HEK293 (cell line): ENCODE data around the gene CDH23.

ENCODE experiments used
- CTCF ChIA-PET: fragments of 350-600 bp; formaldehyde crosslinking; extraction: SDS; loops from one replicate; lab custom pipeline; 2021; ENCODE audit warnings: antibody characterized with exemption; lab: Yijun Ruan, JAX
- POLR2A ChIA-PET: fragments of 300-600 bp; formaldehyde crosslinking; extraction: SDS; loops from one replicate; lab custom pipeline; 2020; ENCODE audit warnings: antibody characterized with exemption, inconsistent platforms; lab: Yijun Ruan, JAX
- H3K27ac ChIP-seq: fragments of 200-500 bp; sonication (Bioruptor generic); 2 replicates; pipeline ENCODE4 v1.5.1; 2014; ENCODE audit warnings: low read depth, low read length, control low read depth, inconsistent platforms; ENCODE audit errors: extremely low read depth
- H3K36me3 ChIP-seq, 2 experiments: fragments of 200-500 bp in 1 of 2; sonication (Bioruptor generic) in 1 of 2; 1 replicate in 1 of 2; 2 replicates in 1 of 2; pipeline ENCODE4 v1.5.1; 2014 to 2017; ENCODE audit warnings: inconsistent platforms in 2 of 2, low read length in 2 of 2; ENCODE audit not compliant: control insufficient read depth in 2 of 2, insufficient read depth in 1 of 2
- H3K4me1 ChIP-seq: fragments of 200-500 bp; sonication (Bioruptor generic); 2 replicates; pipeline ENCODE4 v1.5.1; 2014; ENCODE audit warnings: mild to moderate bottlenecking, low read length, inconsistent platforms; ENCODE audit not compliant: control insufficient read depth, insufficient read depth
- H3K4me3 ChIP-seq: 2 replicates; pipeline ENCODE4 v1.5.1; 2011; ENCODE audit warnings: low read depth, mild to moderate bottlenecking, control low read depth, low read length, moderate library complexity
- H3K9me3 ChIP-seq: fragments of 200-500 bp; sonication (Bioruptor generic); 2 replicates; pipeline ENCODE4 v1.5.1; 2014; ENCODE audit warnings: low read depth, low read length, inconsistent platforms; ENCODE audit not compliant: control insufficient read depth, insufficient read depth
- EGR2 ChIP-seq: fragments of 450-650 bp; formaldehyde crosslinking; IDR thresholded peaks from 2 replicates; pipeline ENCODE4 v1.5.1; 2016; ENCODE audit warnings: low read depth, missing biosample characterization, missing genetic modification characterization
- MZF1 ChIP-seq: fragments of 450-650 bp; formaldehyde crosslinking; IDR thresholded peaks from 2 replicates; pipeline ENCODE4 v1.5.1; 2017; ENCODE audit warnings: missing biosample characterization, missing genetic modification characterization, borderline replicate concordance
- RBAK ChIP-seq: fragments of 450-650 bp; formaldehyde crosslinking; IDR thresholded peaks from 2 replicates; pipeline ENCODE4 v1.5.1; 2016; ENCODE audit warnings: missing biosample characterization, missing genetic modification characterization
- ZBTB1 ChIP-seq: fragments of 450-650 bp; formaldehyde crosslinking; IDR thresholded peaks from 2 replicates; pipeline ENCODE4 v1.5.1; 2016; ENCODE audit warnings: missing biosample characterization, missing genetic modification characterization
- ZFHX2 ChIP-seq: fragments of 450-650 bp; formaldehyde crosslinking; conservative IDR thresholded peaks from 2 replicates; pipeline ENCODE4 v1.5.1; 2016; ENCODE audit warnings: missing biosample characterization, missing genetic modification characterization
- ZIC2 ChIP-seq: fragments of 450-650 bp; formaldehyde crosslinking; IDR thresholded peaks from 2 replicates; pipeline ENCODE4 v1.5.1; 2016; ENCODE audit warnings: missing biosample characterization, missing genetic modification characterization
- ZNF221 ChIP-seq: fragments of 450-650 bp; formaldehyde crosslinking; IDR thresholded peaks from 2 replicates; pipeline ENCODE4 v1.5.1; 2017; ENCODE audit warnings: missing biosample characterization, missing genetic modification characterization, borderline replicate concordance
- ZNF37A ChIP-seq: fragments of 450-650 bp; IDR thresholded peaks from 2 replicates; pipeline ENCODE4 v1.5.1; 2018; ENCODE audit warnings: missing biosample characterization, missing genetic modification characterization
- ZNF391 ChIP-seq: fragments of 450-650 bp; formaldehyde crosslinking; IDR thresholded peaks from 2 replicates; pipeline ENCODE4 v1.5.1; 2016; ENCODE audit warnings: low read depth, missing biosample characterization, missing genetic modification characterization, borderline replicate concordance
- ZNF433 ChIP-seq: fragments of 450-650 bp; formaldehyde crosslinking; IDR thresholded peaks from 2 replicates; pipeline ENCODE4 v1.5.1; 2016; ENCODE audit warnings: missing biosample characterization, missing genetic modification characterization, low read depth
- ZNF558 ChIP-seq: fragments of 450-650 bp; formaldehyde crosslinking; IDR thresholded peaks from 2 replicates; pipeline ENCODE4 v1.5.1; 2016; ENCODE audit warnings: missing biosample characterization, missing genetic modification characterization
- TF ChIP-seq, protein P1 (sequence below): fragments of 450-650 bp; formaldehyde crosslinking; IDR thresholded peaks from 2 replicates; pipeline ENCODE4 v1.5.0; 2017; ENCODE audit warnings: missing biosample characterization, missing genetic modification characterization, borderline replicate concordance

CDH23 gene

DNA sequence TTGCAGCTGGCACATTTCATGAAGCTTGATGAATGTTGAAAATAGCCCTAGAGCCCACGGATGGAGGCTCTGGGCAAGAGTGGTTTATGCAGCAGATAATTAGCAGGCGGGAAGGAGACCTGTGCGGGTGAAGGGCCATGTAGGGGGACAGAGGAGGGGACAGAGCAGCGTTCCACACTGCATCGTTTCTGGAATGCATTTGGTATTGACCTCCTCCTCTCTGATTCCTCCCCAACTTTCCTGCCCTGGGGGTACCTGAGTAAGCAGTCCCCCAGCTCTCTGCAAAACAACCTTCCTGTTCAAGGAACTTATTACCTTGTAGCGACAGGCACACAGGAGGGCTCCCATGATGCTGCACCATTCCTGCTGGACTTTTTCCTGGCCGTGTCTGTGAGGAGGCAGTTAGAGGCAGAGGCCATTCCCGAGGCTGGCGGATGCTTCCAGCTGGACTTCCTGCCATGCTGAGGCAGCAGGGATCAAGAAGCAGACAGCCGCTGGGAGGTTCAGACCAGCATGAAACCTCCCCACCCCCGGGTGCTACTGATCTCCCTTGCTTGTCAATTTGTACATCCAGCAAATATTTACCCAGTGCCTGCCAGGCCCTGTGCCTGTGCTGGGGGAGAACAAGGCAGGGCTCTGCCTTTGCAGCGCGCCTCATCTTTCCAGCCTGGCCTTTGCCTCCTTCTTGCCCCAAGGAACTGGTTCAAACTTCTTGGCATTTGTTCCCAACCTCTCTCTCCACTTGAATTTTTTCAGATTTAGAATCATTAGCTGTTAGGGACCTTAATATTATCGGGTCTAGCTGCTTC lies 48.9 kb upstream of the CDH23 start:
- POLR2A ChIA-PET: no interaction called here
- no peaks in the 10 kb centered on the region for H3K36me3 ChIP-seq
- no peaks in the 10 kb centered on the region for H3K4me1 ChIP-seq
- TF ChIP-seq ZNF391 (tag by site-specific recombination) (no peak), ZIC2 (tag by site-specific recombination) (peak; percentile 55)
- no peaks in the 10 kb centered on the region for H3K9me3 ChIP-seq
- H3K27ac ChIP-seq: no peak overlapping the region
- no peak overlapping the region for H3K4me3 ChIP-seq
- CTCF ChIA-PET: interaction anchor here (0.6 to 1.5 kb wide), 3 partner anchors 28 to 262 kb away, joined by 4 read pairs; no protein-coding TSS in a partner anchor

DNA sequence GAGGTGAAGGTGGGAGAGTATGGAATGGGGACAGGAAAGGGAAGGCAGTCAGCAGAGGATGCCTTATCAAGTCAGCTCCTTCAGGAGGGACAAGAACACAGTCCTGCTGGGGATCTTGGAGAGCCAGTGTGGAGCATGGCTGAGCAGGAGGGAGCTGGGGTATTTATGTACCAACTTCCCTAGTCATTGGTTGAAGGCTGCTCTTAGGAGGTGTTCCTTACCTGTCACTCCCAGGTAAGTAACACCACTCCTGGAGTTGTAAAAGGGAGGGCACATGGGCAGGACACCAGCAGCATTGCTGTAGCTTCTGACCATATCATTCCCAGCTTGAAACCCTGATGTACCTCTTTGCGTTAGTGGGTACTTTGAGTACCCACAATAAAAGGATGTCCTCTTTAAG lies 47.9 kb upstream of the CDH23 start:
- H3K4me3 ChIP-seq: no peak overlapping the region
- H3K9me3 ChIP-seq: no peaks in the 10 kb centered on the region
- CTCF ChIA-PET: interaction anchor here (1.2 to 1.5 kb wide), 2 partner anchors 27 to 347 kb away, joined by 4 read pairs; no protein-coding TSS in a partner anchor
- H3K36me3 ChIP-seq: no peaks in the 10 kb centered on the region
- H3K4me1 ChIP-seq: no peaks in the 10 kb centered on the region
- peak; percentile 92 for TF ChIP-seq ZNF37A (tag by site-specific recombination)
- TF ChIP-seq, protein P1, sequence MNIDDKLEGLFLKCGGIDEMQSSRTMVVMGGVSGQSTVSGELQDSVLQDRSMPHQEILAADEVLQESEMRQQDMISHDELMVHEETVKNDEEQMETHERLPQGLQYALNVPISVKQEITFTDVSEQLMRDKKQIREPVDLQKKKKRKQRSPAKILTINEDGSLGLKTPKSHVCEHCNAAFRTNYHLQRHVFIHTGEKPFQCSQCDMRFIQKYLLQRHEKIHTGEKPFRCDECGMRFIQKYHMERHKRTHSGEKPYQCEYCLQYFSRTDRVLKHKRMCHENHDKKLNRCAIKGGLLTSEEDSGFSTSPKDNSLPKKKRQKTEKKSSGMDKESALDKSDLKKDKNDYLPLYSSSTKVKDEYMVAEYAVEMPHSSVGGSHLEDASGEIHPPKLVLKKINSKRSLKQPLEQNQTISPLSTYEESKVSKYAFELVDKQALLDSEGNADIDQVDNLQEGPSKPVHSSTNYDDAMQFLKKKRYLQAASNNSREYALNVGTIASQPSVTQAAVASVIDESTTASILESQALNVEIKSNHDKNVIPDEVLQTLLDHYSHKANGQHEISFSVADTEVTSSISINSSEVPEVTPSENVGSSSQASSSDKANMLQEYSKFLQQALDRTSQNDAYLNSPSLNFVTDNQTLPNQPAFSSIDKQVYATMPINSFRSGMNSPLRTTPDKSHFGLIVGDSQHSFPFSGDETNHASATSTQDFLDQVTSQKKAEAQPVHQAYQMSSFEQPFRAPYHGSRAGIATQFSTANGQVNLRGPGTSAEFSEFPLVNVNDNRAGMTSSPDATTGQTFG (tag by site-specific recombination): no peak
- TF ChIP-seq, all 188 proteins: peak for 1
- no peak overlapping the region for H3K27ac ChIP-seq
- POLR2A ChIA-PET: no interaction called here

DNA sequence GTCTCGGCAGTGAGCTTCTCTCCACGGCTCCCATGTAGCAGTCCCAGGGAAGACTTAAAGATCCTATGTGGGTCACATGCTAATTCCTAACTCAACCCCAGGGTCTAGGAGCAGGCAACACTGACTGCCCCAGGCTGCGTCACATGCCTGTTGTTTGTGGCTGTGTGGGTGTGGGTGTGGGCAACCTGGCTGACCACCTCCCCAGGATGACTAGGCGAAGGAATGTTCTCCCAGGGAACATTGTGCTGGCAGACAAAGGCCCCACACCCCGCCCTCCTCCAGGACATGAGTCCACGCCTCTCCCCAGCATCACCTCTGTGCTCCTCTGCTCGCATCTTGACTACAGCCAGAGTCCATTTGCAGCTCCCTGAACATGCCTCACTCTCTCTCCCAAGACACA lies 47.3 kb upstream of the CDH23 start:
- TF ChIP-seq ZFHX2 (tag by site-specific recombination) (peak; percentile 74), EGR2 (tag by site-specific recombination) (peak; percentile 68), RBAK (tag by site-specific recombination) (no peak)
- no peak overlapping the region for H3K27ac ChIP-seq
- no peaks in the 10 kb centered on the region for H3K36me3 ChIP-seq
- ChIA-PET CTCF (interaction anchor here (0.6 to 1.5 kb wide), 3 partner anchors 8 to 347 kb away, joined by 3 to 4 read pairs (median 4); no protein-coding TSS in a partner anchor), POLR2A (no interaction called here)
- H3K4me3 ChIP-seq: no peak overlapping the region
- H3K4me1 ChIP-seq: no peaks in the 10 kb centered on the region
- no peaks in the 10 kb centered on the region for H3K9me3 ChIP-seq

DNA sequence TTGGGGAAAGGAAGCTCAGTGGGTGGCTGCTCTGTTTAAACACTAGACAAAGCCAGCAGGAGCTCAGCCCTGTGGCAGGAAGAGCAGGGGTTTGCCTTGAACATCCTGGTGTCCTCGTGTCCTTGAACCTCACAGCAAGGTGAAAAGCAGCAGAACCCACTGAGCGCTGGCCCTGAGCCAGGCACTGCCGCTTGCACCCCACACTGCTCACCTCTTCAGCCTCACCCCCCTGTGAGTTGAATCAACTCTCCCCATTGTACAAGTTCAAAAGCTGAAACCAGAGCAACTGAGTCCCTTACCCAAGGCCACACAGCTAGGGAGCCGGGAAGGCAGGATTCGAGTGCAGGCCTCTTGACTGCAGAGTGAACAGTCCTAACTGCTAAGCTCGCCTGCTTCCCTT lies 45.6 kb upstream of the CDH23 start:
- Histone ChIP-seq H3K36me3 (peaks cover 0 to 2% of the 10 kb centered on the region in 2 experiments; a peak in 1 of 3 replicates), H3K9me3 (no peaks in the 10 kb centered on the region), H3K4me3 (no peak overlapping the region), H3K27ac (no peak overlapping the region), H3K4me1 (no peaks in the 10 kb centered on the region)
- POLR2A ChIA-PET: no interaction called here
- CTCF ChIA-PET: interaction anchor here (0.6 to 1.2 kb wide), 3 partner anchors 31 to 36 kb away, joined by 3 to 4 read pairs (median 3); no protein-coding TSS in a partner anchor
- TF ChIP-seq ZNF433 (tag by site-specific recombination) (no peak), ZIC2 (tag by site-specific recombination) (peak; percentile 46), ZNF221 (tag by site-specific recombination) (no peak), ZNF558 (tag by site-specific recombination) (no peak), ZBTB1 (tag by site-specific recombination) (no peak), MZF1 (no peak)
